ENCODE measurements around the gene CDH7.

CDH7 gene

GRCh38 chr18:65906621-65907034 is 155.8 kb downstream of the CDH7 start:
- no peak overlapping the region for H3K27ac ChIP-seq
- TF ChIP-seq CTCF (conservative IDR thresholded peaks at IDR 0.05) (no peak), ZFX (IDR thresholded peaks at IDR 0.05) (no peak)

GRCh38 chr18:65907281-65907680 is 156.5 kb downstream of the CDH7 start:
- no peak for TF ChIP-seq CTCF (conservative IDR thresholded peaks at IDR 0.05)
- no peak overlapping the region for H3K27ac ChIP-seq

GRCh38 chr18:65919018-65919417 is 168.2 kb downstream of the CDH7 start:
- no peak overlapping the region for H3K27ac ChIP-seq
- no peak for TF ChIP-seq ZFX (IDR thresholded peaks at IDR 0.05)
- no peak for TF ChIP-seq CTCF (conservative IDR thresholded peaks at IDR 0.05)

GRCh38 chr18:65919663-65920062 is 168.9 kb downstream of the CDH7 start:
- no peak overlapping the region for H3K27ac ChIP-seq
- no peak for TF ChIP-seq ZFX (IDR thresholded peaks at IDR 0.05)
- no peak for TF ChIP-seq CTCF (conservative IDR thresholded peaks at IDR 0.05)

- no peak overlapping the region for H3K27ac ChIP-seq
- no peak for TF ChIP-seq ZFX (IDR thresholded peaks at IDR 0.05)
- no peak for TF ChIP-seq CTCF (conservative IDR thresholded peaks at IDR 0.05)
Observed at GRCh38 chr18:65922103-65922502, 171.3 kb downstream of the CDH7 start.

- H3K27ac ChIP-seq, result no peak overlapping the region
- no peak for TF ChIP-seq ZFX (IDR thresholded peaks at IDR 0.05)
Observed at GRCh38 chr18:65924904-65925303, 174.1 kb downstream of the CDH7 start.

- no peak overlapping the region for H3K27ac ChIP-seq
- TF ChIP-seq CTCF (conservative IDR thresholded peaks at IDR 0.05), result no peak
- TF ChIP-seq ZFX (IDR thresholded peaks at IDR 0.05), result no peak
Observed at GRCh38 chr18:65934874-65935273, 184.1 kb downstream of the CDH7 start.

GRCh38 chr18:65936678-65937077 is 185.9 kb downstream of the CDH7 start:
- TF ChIP-seq ZFX (IDR thresholded peaks at IDR 0.05), result no peak
- peak; percentile 35 for TF ChIP-seq CTCF (conservative IDR thresholded peaks at IDR 0.05)
- no peak overlapping the region for H3K27ac ChIP-seq

Measured in C4-2B (cell line).